Stomach (tissue), 9 donors: ENCODE data around the gene MYO1E. TPM values are rescaled to one million over a fixed set of nuclear protein-coding genes. Genes with fewer than 3 reads are reported as not detected.

Experiments used
- DNase-seq, 2 donors: peaks; one replicate each; pipeline versions ENCODE4 v3.0.0 to v3.0.0-alpha.2; 2013 to 2019
- H3K27ac ChIP-seq, 5 donors: fragments of 200-600 bp in 4 of 5; sonication (generic) in 4 of 5; one replicate each; pipeline ENCODE4 v1.5.1; 2013 to 2019; ENCODE audit warnings: mild to moderate bottlenecking in 1 of 5, moderate library complexity in 1 of 5
- H3K27me3 ChIP-seq, 3 donors: fragments of 200-600 bp; sonication (generic); one replicate each; pipeline ENCODE4 v1.5.1; 2017 to 2019; ENCODE audit warnings: mixed run types in 1 of 3
- H3K36me3 ChIP-seq, 4 donors: fragments of 200-600 bp; sonication (generic); 1 replicate in 3 of 4; 2 replicates in 1 of 4; pipeline ENCODE4 v1.5.1; 2016 to 2019
- H3K4me1 ChIP-seq, 4 donors: fragments of 200-600 bp; sonication (generic); one replicate each; pipeline ENCODE4 v1.5.1; 2016 to 2019
- H3K4me3 ChIP-seq, 4 donors: fragments of 200-600 bp; sonication (generic) in 3 of 4; one replicate each; pipeline ENCODE4 v1.5.1; 2016 to 2019; ENCODE audit warnings: mild to moderate bottlenecking in 1 of 4
- H3K9me3 ChIP-seq, 4 donors: fragments of 200-600 bp; sonication (generic); one replicate each; pipeline ENCODE4 v1.5.1; 2016 to 2019
- CTCF ChIP-seq, 7 experiments: fragments of 450-650 bp in 4 of 7; fragments of 200-600 bp in 3 of 7; sonication (generic) in 3 of 7; IDR thresholded peaks; one replicate each; pipeline ENCODE4 v1.5.1; 2016 to 2019; ENCODE audit warnings: antibody characterized with exemption in 7 of 7, control low read depth in 2 of 7, mild to moderate bottlenecking in 1 of 7
- EP300 ChIP-seq: sonication (generic); formaldehyde crosslinking; IDR thresholded peaks from one replicate; pipeline ENCODE4 v1.6.1; 2017; ENCODE audit warnings: antibody characterized with exemption
- POLR2A ChIP-seq, 4 donors: fragments of 450-650 bp; IDR thresholded peaks; one replicate each; pipeline ENCODE4 v1.6.1; 2016; ENCODE audit warnings: antibody characterized with exemption in 4 of 4, control low read depth in 2 of 4, mild to moderate bottlenecking in 1 of 4, moderate library complexity in 1 of 4
- POLR2AphosphoS5 ChIP-seq, 3 donors: sonication (generic); formaldehyde crosslinking; IDR thresholded peaks; one replicate each; pipeline ENCODE4 v1.6.1; 2016; ENCODE audit warnings: antibody characterized with exemption in 3 of 3
- WGBS, 5 donors: extraction: QIAGEN DNeasy Blood & Tissue Kit in 3 of 5; methylation state at CpG; one replicate each; pipeline versions ENCODE4 v1.1.5 to v1.1.7; 2013 to 2018; 5-methylcytosine and 5-hydroxymethylcytosine counted together
- intact Hi-C: fragments of 100-400 bp; cut with DNase I; formaldehyde crosslinking; loops from one replicate; pipeline ENCODE4 v1.15.1; 2023; ENCODE audit warnings: low total_unique reads
- polyA plus RNA-seq, 3 donors: library from polyadenylated mRNA; stranded (reverse); fragments of 200-250 nt; gene quantifications; one replicate each; pipeline ENCODE4 v1.2.3, GENCODE V29; 2013
- total RNA-seq, 5 donors: library from RNA; depleted of rRNA; stranded (reverse); fragments of >200 nt; gene quantifications; one replicate each; pipeline versions ENCODE4 v1.1.0 to v1.2.3, GENCODE V29; 2014 to 2016
- donor health status: healthy with polysubstance abuse.
- donor health status: Bipolar disorder and iron deficiency.
- donor health status: healthy.

MYO1E gene
- total and polyA plus RNA-seq, 8 donors: 15.1 to 380 (median 46.3) TPM

- no peak for DNase-seq
- intact Hi-C loops: no loop called here
- TF ChIP-seq EP300: no peak
- TF ChIP-seq POLR2AphosphoS5 (IDR thresholded peaks at IDR 0.05): peak in 1 of 3 donors; percentile 15
- Histone ChIP-seq H3K36me3 (peaks cover 0 to 17% (median 8%) of the 10 kb centered on the region in 4 donors), H3K27me3 (no peaks in the 10 kb centered on the region), H3K9me3 (no peaks in the 10 kb centered on the region), H3K27ac (peak overlapping the region in 1 of 5 donors; percentile 8), H3K4me3 (no peak overlapping the region), H3K4me1 (peaks cover 0 to 15% (median 4%) of the 10 kb centered on the region in 4 donors)
- 25 to 53% (median 39%) methylated on average over 1 of the region's 1 CpG for WGBS, 5 donors
Measured at GRCh38 chr15:59232476-59232875, 140.2 kb downstream of the MYO1E start.

GRCh38 chr15:59230531-59231055 lies 142.1 kb downstream of the MYO1E start:
- Histone ChIP-seq H3K4me3 (no peak overlapping the region), H3K9me3 (no peaks in the 10 kb centered on the region), H3K27ac (no peak overlapping the region), H3K36me3 (peaks cover 0 to 36% (median 21%) of the 10 kb centered on the region in 4 donors), H3K27me3 (no peaks in the 10 kb centered on the region), H3K4me1 (peaks cover 0 to 9% (median 2%) of the 10 kb centered on the region in 4 donors)
- intact Hi-C loops: no loop called here
- DNase-seq: no peak
- 58 to 81% (median 72%) methylated on average over 2 of the region's 2 CpGs for WGBS, 5 donors
- TF ChIP-seq POLR2AphosphoS5 (IDR thresholded peaks at IDR 0.05): no peak
- no peak for TF ChIP-seq POLR2A (IDR thresholded peaks at IDR 0.05)
- no peak for TF ChIP-seq EP300
- no peak for TF ChIP-seq CTCF (IDR thresholded peaks at IDR 0.05)

GRCh38 chr15:59229453-59229852 lies 143.2 kb downstream of the MYO1E start:
- no peak overlapping the region for H3K4me3 ChIP-seq
- no peaks in the 10 kb centered on the region for H3K27me3 ChIP-seq
- 51 to 76% (median 55%) methylated on average over 3 of the region's 3 CpGs for WGBS, 5 donors
- peaks cover 0 to 9% (median 4%) of the 10 kb centered on the region in 4 donors for H3K4me1 ChIP-seq
- peaks cover 0 to 41% (median 26%) of the 10 kb centered on the region in 4 donors for H3K36me3 ChIP-seq
- no peak overlapping the region for H3K27ac ChIP-seq
- TF ChIP-seq CTCF (IDR thresholded peaks at IDR 0.05) (no peak), POLR2A (IDR thresholded peaks at IDR 0.05) (no peak), EP300 (no peak)
- H3K9me3 ChIP-seq: no peaks in the 10 kb centered on the region
- DNase-seq: no peak
- intact Hi-C loops: no loop called here

- peaks cover 0 to 10% (median 4%) of the 10 kb centered on the region in 4 donors for H3K4me1 ChIP-seq
- DNase-seq: no peak
- TF ChIP-seq CTCF (IDR thresholded peaks at IDR 0.05) (no peak), EP300 (no peak), POLR2A (IDR thresholded peaks at IDR 0.05) (no peak), POLR2AphosphoS5 (IDR thresholded peaks at IDR 0.05) (no peak)
- H3K4me3 ChIP-seq: no peak overlapping the region
- WGBS, 5 donors: 78 to 87% (median 81%) methylated on average over 4 of the region's 4 CpGs
- no peaks in the 10 kb centered on the region for H3K27me3 ChIP-seq
- intact Hi-C loops: no loop called here
- peaks cover 0 to 45% (median 31%) of the 10 kb centered on the region in 4 donors for H3K36me3 ChIP-seq
- no peaks in the 10 kb centered on the region for H3K9me3 ChIP-seq
- H3K27ac ChIP-seq: no peak overlapping the region
Measured at GRCh38 chr15:59229015-59229414, 143.7 kb downstream of the MYO1E start.

GRCh38 chr15:59227021-59227420 lies 145.7 kb downstream of the MYO1E start:
- Histone ChIP-seq H3K4me3 (no peak overlapping the region), H3K27me3 (no peaks in the 10 kb centered on the region), H3K9me3 (no peaks in the 10 kb centered on the region), H3K4me1 (peaks cover 0 to 10% (median under 1%) of the 10 kb centered on the region in 4 donors), H3K36me3 (peaks cover 0 to 63% (median 50%) of the 10 kb centered on the region in 4 donors), H3K27ac (no peak overlapping the region)
- no peak for DNase-seq
- WGBS, 5 donors: 87 to 94% (median 90%) methylated on average over 4 of the region's 4 CpGs
- intact Hi-C loops: no loop called here
- no peak for TF ChIP-seq CTCF (IDR thresholded peaks at IDR 0.05)
- TF ChIP-seq POLR2AphosphoS5 (IDR thresholded peaks at IDR 0.05): no peak
- no peak for TF ChIP-seq EP300
- TF ChIP-seq POLR2A (IDR thresholded peaks at IDR 0.05): no peak
